Right lung (tissue), 5 donors: ENCODE measurements around the gene ALG11. TPM values are rescaled to one million over a fixed set of nuclear protein-coding genes. Genes with fewer than 3 reads are reported as not detected.
"Not testable (repeated sequence)": the region's sequence is repeated elsewhere in the genome, so short reads cannot be mapped to it uniquely, and the experiment has no call there.

Experiments used
- DNase-seq, 2 donors: peaks; one replicate each; pipeline ENCODE4 v3.0.0-alpha.2; 2013
- polyA plus RNA-seq, 5 donors: library from polyadenylated mRNA; unstranded; fragments of 120-200 nt; gene quantifications; one replicate each; pipeline versions ENCODE4 v1.2.1 to v1.2.3, GENCODE V29; 2013; ENCODE audit warnings: inconsistent platforms in 1 of 5, low replicate concordance in 1 of 5; ENCODE audit not compliant: insufficient read length in 5 of 5, insufficient read depth in 1 of 5

ALG11 gene
- polyA plus RNA-seq, 5 donors = 18.0 to 35.3 (median 28.7) TPM

DNA sequence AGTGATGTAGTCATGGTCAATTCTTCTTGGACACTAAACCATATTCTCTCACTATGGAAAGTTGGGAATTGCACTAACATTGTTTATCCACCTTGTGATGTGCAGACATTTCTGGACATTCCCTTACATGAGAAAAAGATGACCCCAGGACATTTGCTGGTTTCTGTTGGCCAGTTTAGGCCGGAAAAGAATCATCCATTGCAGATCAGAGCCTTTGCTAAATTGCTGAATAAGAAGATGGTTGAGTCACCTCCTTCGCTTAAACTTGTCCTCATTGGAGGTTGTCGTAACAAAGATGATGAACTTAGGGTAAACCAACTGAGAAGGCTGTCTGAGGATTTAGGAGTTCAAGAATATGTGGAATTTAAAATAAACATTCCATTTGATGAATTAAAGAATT is 12.3 kb downstream of the ALG11 start, which contains the start of gene UTP14C:
TSS of gene UTP14C (plus strand) at position 211 of the 400 bp plus-strand sequence. CDS start 4,114 bp downstream, outside the sequence.
- DNase-seq = no peak

DNA sequence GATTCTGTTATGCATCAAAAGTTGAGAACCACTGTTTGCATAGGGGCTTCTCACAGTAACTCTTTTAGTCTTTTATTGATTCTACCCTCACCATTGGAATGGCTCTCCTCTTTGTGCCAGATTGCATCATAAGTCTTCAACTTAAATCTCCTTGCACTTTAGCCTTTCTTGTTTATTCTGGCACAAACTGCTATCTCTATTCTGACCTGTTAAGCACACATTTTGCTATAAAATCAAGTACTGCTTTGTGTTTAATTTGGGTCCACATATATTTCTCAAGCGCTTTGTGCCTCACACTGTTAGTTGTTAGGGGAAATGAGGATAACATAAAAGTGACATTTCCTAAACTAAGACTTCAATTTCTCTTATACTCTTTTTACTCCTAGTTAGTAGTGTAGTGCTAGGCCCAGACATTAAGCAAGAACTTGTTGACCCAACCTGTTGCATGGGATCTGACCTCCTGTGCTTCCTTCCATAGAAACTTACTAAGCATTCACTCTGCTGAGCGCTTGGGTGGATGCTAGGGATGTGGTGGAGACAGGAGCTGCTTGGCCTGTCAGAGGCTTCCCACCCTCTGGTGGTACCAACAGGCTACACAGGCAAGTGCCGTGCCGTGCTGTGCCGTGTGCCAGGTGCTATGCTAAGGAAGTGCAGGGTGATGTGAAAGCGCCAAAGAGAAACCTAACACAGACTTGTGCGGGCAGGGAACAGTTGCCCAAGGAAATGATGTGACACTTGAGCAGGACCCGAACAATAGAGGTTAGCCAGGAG is 13.5 kb downstream of the ALG11 start:
- no peak for DNase-seq

DNA sequence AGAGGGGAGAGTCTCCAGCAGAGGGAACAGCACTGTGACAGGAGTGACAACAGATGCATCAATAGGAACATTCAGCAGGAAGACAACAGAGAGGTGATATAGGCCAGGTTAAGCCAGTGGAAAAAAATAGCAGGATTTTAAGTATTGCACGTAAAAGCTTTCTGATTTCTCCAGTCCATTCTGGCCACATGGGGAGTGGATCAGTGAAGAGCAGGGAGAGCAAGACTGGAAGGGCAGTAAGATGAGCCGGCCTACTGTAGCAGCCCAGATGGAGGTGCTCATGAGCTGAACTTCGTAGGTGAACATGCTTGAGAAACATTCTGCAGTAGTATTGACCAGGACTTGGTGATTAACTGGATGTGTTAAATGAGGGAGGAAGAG is 14.0 kb downstream of the ALG11 start:
- DNase-seq = no peak

DNA sequence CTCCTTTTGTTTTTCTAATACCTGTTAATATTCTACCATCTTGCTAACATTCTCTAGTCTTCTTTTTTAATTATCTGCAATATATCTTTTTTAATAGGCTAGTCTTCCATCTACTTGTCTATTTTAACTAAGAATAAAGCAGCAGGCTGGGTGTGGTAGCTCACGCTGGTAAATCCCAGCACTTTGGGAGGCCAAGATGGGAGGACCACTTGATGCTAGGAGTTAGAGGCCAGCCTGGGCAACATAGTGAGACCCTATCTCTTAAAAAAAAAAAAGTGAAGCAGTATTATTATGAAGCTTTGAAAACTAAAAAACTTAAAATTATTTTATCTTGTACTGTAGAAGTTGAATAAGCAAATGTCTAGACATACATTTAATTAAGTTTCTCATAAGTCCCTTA is 15.6 kb downstream of the ALG11 start:
- DNase-seq = no peak

DNA sequence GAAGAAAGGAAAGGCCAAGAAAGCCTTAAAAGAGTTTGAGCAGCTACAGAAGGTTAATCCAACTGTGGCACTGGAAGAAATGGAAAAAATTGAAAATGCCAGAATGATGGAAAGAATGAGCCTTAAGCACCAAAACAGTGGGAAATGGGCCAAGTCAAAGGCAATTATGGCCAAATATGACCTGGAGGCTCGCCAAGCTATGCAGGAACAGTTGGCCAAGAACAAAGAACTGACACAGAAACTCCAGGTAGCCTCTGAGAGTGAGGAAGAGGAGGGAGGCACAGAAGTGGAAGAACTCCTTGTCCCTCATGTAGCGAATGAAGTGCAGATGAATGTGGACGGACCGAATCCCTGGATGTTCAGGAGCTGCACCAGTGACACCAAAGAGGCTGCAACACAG is 17.4 kb downstream of the ALG11 start:
- no peak for DNase-seq

DNA sequence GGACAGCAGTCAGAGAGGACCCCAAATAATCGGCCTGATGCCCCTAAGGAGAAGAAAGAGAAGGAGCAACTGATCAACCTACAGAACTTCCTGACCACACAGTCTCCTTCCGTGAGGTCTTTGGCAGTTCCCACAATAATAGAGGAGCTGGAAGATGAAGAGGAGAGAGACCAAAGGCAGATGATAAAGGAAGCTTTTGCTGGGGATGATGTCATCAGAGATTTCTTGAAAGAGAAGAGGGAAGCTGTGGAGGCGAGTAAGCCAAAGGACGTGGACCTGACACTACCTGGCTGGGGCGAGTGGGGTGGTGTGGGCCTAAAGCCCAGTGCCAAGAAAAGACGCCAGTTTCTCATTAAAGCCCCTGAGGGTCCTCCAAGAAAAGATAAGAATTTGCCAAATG is 18.2 kb downstream of the ALG11 start:
- DNase-seq = not testable (repeated sequence)

DNA sequence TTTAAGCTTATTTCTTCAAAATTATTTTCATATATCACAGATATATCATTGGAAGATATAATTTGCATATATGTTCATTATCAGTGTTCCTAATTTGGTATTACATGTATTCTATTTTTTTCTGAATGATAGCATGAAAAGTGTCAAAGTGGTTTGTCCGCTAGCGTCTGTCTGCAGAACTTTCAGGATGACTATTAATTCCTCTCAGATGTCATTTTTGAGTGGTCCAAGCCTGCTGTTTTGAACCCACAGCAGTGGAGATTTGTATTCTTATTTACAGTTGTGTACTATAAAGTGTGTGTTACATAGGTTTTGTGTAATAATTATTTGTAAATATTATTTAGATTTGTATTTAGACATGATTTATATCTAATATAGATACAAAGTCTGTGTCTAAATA is 20.8 kb downstream of the ALG11 start:
- no peak for DNase-seq

DNA sequence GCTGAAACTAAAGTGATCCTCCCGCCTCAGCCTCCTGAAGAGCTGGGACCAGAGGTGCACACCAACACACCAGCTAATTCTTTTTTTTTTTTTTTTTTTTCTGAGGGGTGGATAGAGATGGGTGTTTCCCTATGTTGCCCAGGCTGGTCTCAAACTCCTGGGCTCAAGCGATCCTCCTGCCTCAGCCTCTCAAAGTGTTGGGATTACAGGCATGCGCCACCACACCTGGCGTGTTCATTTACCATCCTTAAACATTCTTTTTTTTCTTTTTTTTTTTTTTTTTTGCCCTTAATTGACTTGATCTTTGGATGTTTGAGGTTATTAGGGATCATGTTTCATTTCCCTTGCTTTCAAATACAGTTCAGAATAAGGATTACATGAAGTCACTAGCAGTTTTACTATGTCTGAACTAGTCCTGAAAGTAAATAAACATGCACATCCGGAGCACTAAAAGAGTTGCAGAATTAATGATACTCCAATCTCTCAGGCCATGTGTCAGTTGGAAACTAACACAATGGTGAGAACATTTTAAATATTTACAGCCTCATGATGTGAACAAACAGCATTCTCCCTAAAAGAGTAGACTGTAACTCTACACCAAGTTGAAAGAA is 22.5 kb downstream of the ALG11 start:
- DNase-seq = no peak

DNA sequence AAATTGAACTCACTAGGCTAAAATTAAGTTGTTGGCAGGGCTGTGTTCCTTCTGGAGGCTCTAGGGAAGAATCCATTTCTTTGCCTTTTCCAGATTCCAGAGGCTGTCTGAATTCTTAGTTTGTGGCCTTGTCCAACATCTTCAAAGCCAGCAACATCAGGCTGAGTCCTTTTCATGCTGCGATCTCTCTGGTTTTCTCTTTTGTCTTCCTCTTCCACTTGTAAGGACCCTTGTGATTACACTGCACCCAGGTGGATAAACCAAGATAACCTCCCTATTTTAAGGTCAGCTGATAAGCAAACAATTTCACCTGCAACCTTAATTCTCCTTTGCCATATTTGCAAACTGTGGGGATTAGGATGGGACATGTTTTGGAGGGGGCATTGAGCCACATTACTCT is 23.8 kb downstream of the ALG11 start:
- no peak for DNase-seq

DNA sequence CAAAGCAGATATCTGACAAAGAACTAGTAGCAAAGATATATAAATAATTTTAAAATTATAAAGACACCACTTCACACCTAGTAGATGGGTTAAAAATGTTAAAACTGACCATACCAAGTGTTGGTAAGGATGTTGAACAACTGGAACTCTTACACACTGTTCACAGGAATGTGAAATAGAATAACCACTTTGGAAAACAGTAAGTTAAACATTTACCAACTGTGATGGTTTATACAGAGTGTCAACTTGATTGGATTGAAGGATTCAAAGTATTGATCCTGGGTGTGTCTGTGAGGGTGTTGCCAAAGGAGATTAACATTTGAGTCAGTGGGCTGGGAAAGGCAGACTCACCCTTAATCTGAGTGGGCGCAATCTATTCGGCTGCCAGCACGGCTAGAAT is 31.5 kb downstream of the ALG11 start:
- no peak for DNase-seq

DNA sequence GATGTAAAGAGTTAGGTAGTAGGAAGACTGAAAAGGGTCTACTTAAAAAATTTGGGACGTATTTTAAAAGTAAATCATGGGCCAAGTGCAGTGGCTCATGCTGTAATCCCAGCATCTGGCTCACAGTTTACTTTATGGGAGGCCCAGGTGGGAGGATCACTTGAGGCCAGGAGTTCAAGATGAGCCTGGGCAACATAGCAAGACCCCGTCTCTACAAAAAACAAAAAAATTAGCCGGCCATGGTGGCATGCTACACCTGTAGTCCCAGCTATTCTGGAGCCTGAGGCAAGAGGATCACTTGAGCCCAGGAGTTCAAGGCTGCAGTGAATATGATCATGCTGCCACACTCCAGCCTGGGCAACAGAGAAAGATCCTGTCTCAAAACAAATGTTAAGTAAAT is 35.3 kb downstream of the ALG11 start:
- DNase-seq = no peak

DNA sequence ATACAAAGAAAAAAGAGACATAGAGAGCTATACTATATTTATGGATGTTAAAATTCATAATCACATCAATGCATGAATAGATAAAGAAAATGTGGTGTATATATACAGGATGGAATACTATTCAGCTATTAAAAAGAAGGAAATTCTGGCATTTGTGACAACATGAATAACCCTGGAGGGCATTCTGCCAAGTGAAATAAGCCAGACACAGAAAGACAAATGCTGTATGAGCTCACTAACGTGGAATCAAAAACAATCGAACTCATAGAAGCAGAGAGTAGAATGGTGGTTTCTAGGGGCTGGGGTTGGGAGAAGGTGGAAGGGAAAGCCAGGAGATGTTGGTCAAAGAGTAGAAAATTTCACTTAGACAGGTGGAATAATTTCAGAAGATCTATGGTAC is 36.3 kb downstream of the ALG11 start:
- no peak for DNase-seq

DNA sequence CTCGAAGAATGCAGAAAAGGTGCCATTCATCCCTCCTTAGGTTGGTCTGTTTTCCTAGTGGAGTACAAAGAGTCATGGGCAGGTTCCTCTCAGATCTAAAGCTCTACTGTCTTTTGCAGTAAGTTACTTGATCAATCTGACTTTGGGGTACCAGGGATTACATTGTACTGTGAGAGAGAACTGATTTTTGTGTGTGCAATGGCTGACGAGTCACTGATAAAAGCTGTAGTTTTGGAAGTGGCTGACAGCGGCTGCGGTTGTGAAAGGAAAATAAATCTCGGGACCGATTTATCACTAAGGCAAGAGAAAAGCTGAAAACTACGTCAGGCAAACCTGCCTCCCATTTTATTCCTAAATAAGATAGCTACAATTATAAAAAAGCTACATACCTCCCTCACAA is 39.2 kb downstream of the ALG11 start:
- no peak for DNase-seq

DNA sequence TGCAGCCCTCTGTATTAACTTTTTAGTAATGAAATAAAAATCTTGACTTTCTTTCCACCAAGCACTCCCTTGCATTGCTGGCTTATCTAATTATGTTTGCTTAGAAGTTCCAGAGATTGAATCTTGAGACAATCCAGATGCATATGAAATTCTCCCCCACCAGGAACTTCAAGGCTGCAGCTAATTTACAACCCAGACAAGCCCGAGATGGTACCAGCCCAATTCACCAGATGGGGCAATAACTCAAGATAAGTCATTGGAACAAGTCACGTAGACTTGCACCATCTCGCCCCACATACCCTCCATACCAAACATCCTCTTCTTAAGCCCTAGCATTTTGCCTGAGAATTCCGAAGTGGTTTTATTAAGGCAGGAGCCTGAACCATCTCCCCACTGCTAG is 41.3 kb downstream of the ALG11 start:
- DNase-seq = no peak

DNA sequence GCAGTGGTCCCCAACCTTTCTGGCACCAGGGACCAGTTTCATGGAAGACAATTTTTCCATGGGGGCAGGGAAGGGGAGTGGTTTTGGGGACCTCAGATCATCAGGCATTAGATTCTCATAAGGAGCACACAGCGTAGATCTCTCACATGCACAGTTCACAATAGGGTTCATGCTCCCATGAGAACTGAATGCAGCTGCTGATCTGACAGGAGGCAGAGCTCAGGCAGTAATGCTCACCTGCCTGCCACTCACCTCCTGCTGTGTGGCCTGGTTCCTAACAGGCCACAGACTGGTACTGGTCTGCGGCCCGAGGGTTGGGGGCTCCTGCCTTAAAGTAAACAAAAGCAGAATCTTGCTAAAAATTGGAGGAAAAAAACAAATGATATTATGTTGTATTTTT is 48.9 kb downstream of the ALG11 start:
- DNase-seq = not testable (repeated sequence)

DNA sequence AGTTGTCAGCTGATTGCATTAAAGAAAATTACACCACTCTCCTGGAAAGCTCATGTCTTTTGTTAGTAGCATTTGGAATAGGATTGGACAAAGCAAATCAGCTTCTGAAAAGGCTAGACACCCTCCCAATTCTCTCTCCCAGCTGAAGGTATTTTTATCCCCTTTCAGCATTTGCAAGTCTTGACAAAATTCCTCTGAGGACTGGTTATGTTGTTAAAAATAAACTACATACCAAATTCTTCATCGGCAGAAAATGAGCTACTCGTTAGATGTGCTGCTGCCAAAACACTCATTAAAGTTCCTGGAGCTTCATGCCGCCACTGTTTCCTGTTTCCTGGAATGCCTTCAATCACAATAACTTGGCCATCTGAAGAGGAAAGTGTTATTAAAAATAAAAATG is 49.4 kb downstream of the ALG11 start:
- no peak for DNase-seq

DNA sequence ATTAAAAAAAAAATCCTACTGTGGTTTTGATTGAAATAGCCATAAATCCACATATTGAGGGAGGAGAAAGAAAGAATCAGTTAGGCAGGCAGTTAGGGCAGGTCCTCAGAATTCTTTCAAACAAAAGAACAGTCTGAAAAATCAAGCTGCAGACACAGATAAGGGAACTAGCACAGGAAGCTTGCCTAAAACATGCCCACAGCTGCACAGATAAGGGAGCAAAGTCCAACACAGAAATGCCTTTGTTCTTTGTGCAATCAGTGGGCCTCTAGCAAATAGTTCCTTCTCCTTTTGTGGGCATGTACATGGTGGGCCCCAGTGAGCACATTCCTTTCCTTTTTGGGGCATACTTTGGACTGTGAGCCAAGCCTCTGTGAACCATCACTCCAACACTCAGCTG is 55.0 kb downstream of the ALG11 start:
- DNase-seq = no peak

DNA sequence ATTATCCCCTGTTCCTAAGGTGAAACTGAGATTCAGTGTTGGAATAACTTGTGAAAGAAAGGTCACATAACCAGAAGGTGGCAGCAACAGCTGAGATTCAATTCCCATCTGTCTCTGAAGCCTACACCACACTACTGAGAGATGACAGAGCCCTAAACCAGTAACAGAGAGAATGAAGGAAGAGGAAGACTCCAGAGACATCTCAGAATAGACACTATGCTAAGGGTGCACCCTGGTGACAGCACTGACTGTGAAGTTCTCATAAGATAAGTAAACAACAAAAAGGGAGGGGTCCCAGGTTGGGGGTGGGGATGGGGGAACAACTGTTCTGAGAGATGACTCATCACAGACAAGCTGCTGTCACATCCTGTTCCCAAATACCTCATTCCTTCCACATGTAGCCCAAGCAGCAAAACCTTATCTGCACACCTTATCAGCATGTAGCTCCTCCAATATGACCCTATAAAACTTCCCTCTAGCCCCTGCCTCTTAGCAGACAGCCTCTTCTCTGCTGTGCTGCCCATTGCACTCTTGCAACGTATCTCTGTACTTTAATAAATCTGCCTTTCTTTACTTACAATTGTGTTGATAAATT is 58.8 kb downstream of the ALG11 start:
- DNase-seq = no peak

Other genes starting within 250 kb of the ALG11 start
- gene DHRS12, start 208.2 kb upstream of the ALG11 start, polyA plus RNA-seq = 10 to 100 TPM; 15.1 to 21.6 (median 16.3) TPM
- gene TMEM272, start 167.2 kb upstream of the ALG11 start, polyA plus RNA-seq = under 1 TPM; 0.11 to 0.41 (median 0.25) TPM
- gene CCDC70, start 150.4 kb upstream of the ALG11 start, polyA plus RNA-seq = not detected
- 10 to 100 TPM; 12.9 to 19.0 (median 17.8) TPM for gene ATP7B, start 948 bp upstream of the ALG11 start, polyA plus RNA-seq
- 10 to 100 TPM; 25.6 to 34.4 (median 32.6) TPM for gene UTP14C, start 12.3 kb downstream of the ALG11 start, polyA plus RNA-seq
- 1 to 10 TPM; 3.1 to 6.0 (median 5.3) TPM for gene NEK5, start 116.7 kb downstream of the ALG11 start, polyA plus RNA-seq
- 10 to 100 TPM; 36.6 to 62.6 (median 53.7) TPM for gene NEK3, start 147.2 kb downstream of the ALG11 start, polyA plus RNA-seq